ENCODE results near the gene PPP2R5D.

GRCh38 chr6:42974919-42975505, 9.4 kb upstream of the PPP2R5D start:
- TF ChIP-seq CTCF (conservative IDR thresholded peaks at IDR 0.05; ENCODE audit: low read depth, low read length) (no peak), USF2 (IDR thresholded peaks at IDR 0.05; ENCODE audit: low read depth, low read length) (no peak), POLR2A (IDR thresholded peaks at IDR 0.05; ENCODE audit: low read depth, low read length) (no peak), MAZ (IDR thresholded peaks at IDR 0.05; ENCODE audit: borderline replicate concordance, low read depth, low read length) (no peak), MAFK (IDR thresholded peaks at IDR 0.05; ENCODE audit: low read depth, low read length) (no peak), BHLHE40 (IDR thresholded peaks at IDR 0.05; ENCODE audit: low read depth, low read length) (no peak), SMC3 (IDR thresholded peaks at IDR 0.05; ENCODE audit: low read depth, low read length) (no peak), RFX5 (IDR thresholded peaks at IDR 0.05; ENCODE audit: low read depth, low read length) (no peak), MXI1 (IDR thresholded peaks at IDR 0.05; ENCODE audit: borderline replicate concordance, low read depth, low read length) (no peak), RCOR1 (IDR thresholded peaks at IDR 0.05; ENCODE audit: insufficient replicate concordance, low read length) (no peak), CHD1 (IDR thresholded peaks at IDR 0.05; ENCODE audit: low read depth, low read length) (no peak), FOS (IDR thresholded peaks at IDR 0.05; ENCODE audit: low read depth, low read length) (no peak)

All from IMR-90 (cell line).